DMS 273 treated with DMSO at 0.1 percent for 48 hours (cell line): ENCODE data around the gene GCM1.

Experiments
- DNase-seq: peaks from one replicate; lab custom pipeline; 2025; lab: John Stamatoyannopoulos, UW

GCM1 gene

GRCh38 chr6:53152576-53152975, 3.9 kb upstream of the GCM1 start:
- no peak for DNase-seq

GRCh38 chr6:53151676-53152075, 3.0 kb upstream of the GCM1 start:
- DNase-seq: no peak

- DNase-seq: no peak
Observed at GRCh38 chr6:53144802-53145201, 3.8 kb downstream of the GCM1 start.

- no peak for DNase-seq
Observed at GRCh38 chr6:53143710-53144109, 4.9 kb downstream of the GCM1 start.

- DNase-seq: no peak
Observed at GRCh38 chr6:53142810-53143209, 5.8 kb downstream of the GCM1 start.

GRCh38 chr6:53139841-53140413, 8.7 kb downstream of the GCM1 start:
- DNase-seq: no peak

GRCh38 chr6:53136000-53136609, 12.5 kb downstream of the GCM1 start:
- no peak for DNase-seq

- no peak for DNase-seq
Observed at GRCh38 chr6:53134601-53135235, 13.9 kb downstream of the GCM1 start.

- no peak for DNase-seq
Observed at GRCh38 chr6:53133961-53134360, 14.7 kb downstream of the GCM1 start.

GRCh38 chr6:53130569-53131290, 17.9 kb downstream of the GCM1 start:
- no peak for DNase-seq

- DNase-seq: no peak
Observed at GRCh38 chr6:53128842-53129241, 19.8 kb downstream of the GCM1 start.

GRCh38 chr6:53125276-53125675, 23.4 kb downstream of the GCM1 start:
- DNase-seq: no peak

- DNase-seq: no peak
Observed at GRCh38 chr6:53124131-53124800, 24.4 kb downstream of the GCM1 start.

- DNase-seq: no peak
Observed at GRCh38 chr6:53119772-53120409, 28.8 kb downstream of the GCM1 start.

- DNase-seq: no peak
Observed at GRCh38 chr6:53119349-53119748, 29.3 kb downstream of the GCM1 start.

GRCh38 chr6:53115741-53116140, 32.9 kb downstream of the GCM1 start:
- no peak for DNase-seq

- no peak for DNase-seq
Observed at GRCh38 chr6:53115113-53115512, 33.5 kb downstream of the GCM1 start.

GRCh38 chr6:53113742-53114141, 34.9 kb downstream of the GCM1 start:
- DNase-seq: no peak

- DNase-seq: no peak
Observed at GRCh38 chr6:53112871-53113270, 35.8 kb downstream of the GCM1 start.

GRCh38 chr6:53112404-53112803, 36.2 kb downstream of the GCM1 start:
- DNase-seq: no peak

GRCh38 chr6:53111865-53112264, 36.8 kb downstream of the GCM1 start:
- no peak for DNase-seq

- no peak for DNase-seq
Observed at GRCh38 chr6:53109612-53110011, 39.0 kb downstream of the GCM1 start.
